OCI-LY7 (cell line): ENCODE measurements around the gene CMTM8. TPM values are rescaled to one million over a fixed set of nuclear protein-coding genes. Genes with fewer than 3 reads are reported as not detected.

ENCODE experiments used
- BruUV-seq: library from RNA; stranded (reverse); fragments of 400-500 nt; replicated peaks from 2 replicates; lab custom pipeline; 2021; lab: Mats Ljungman, UMichigan
- CTCF ChIA-PET: fragments of 300-600 bp; sonication (Branson Sonifier 250); formaldehyde crosslinking; loops from one replicate; lab custom pipeline; 2022; ENCODE audit warnings: antibody characterized with exemption; ENCODE audit not compliant: unreplicated experiment; lab: Charles Lee
- POLR2A ChIA-PET: fragments of 300-600 bp; sonication (Branson Sonifier 250); formaldehyde crosslinking; loops from one replicate; lab custom pipeline; 2022; ENCODE audit warnings: antibody characterized with exemption; lab: Charles Lee
- DNase-seq: peaks from one replicate; pipeline ENCODE4 v3.0.0-alpha.2; 2015; ENCODE audit warnings: low spot score
- H2AFZ ChIP-seq: fragments of 200-600 bp; sonication (generic), shearing (Covaris generic); 2 replicates; pipeline ENCODE4 v1.6.1; 2014; ENCODE audit warnings: mild to moderate bottlenecking, antibody characterized with exemption, low read length, moderate library complexity
- H3K27ac ChIP-seq: fragments of 200-600 bp; sonication (generic); 2 replicates; pipeline ENCODE4 v1.5.1; 2014; ENCODE audit warnings: mixed run types, low read depth, mild to moderate bottlenecking, moderate library complexity, low read length, inconsistent platforms; ENCODE audit not compliant: poor library complexity, severe bottlenecking
- H3K36me3 ChIP-seq: fragments of 200-600 bp; sonication (generic); 2 replicates; pipeline ENCODE4 v1.6.1; 2014; ENCODE audit warnings: mild to moderate bottlenecking, antibody characterized with exemption, low read length, moderate library complexity, mixed read lengths; ENCODE audit not compliant: insufficient read depth
- H3K4me1 ChIP-seq: fragments of 200-600 bp; sonication (generic); 2 replicates; pipeline ENCODE4 v1.5.1; 2014; ENCODE audit warnings: mild to moderate bottlenecking, low read length; ENCODE audit not compliant: insufficient read depth, poor library complexity, severe bottlenecking
- H3K4me2 ChIP-seq: fragments of 200-600 bp; sonication (generic); 2 replicates; pipeline ENCODE4 v1.6.1; 2014; ENCODE audit warnings: mild to moderate bottlenecking, low read length
- H3K4me3 ChIP-seq: fragments of 200-600 bp; sonication (generic); 2 replicates; pipeline ENCODE4 v1.5.1; 2014; ENCODE audit warnings: mild to moderate bottlenecking, low read depth, low read length; ENCODE audit not compliant: poor library complexity, severe bottlenecking
- H3K79me2 ChIP-seq: fragments of 200-600 bp; sonication (generic); 2 replicates; pipeline ENCODE4 v1.6.1; 2016; ENCODE audit warnings: low read depth, mild to moderate bottlenecking, low read length, moderate library complexity, mixed read lengths; ENCODE audit not compliant: insufficient read depth
- H3K9me2 ChIP-seq: fragments of 200-600 bp; sonication (generic); 2 replicates; pipeline ENCODE4 v1.6.1; 2016; ENCODE audit warnings: mild to moderate bottlenecking, low read length, mixed read lengths; ENCODE audit not compliant: insufficient read depth
- H3K9me3 ChIP-seq: fragments of 200-600 bp; sonication (generic); 2 replicates; pipeline ENCODE4 v1.6.1; 2014; ENCODE audit warnings: mild to moderate bottlenecking, mixed run types, low read length, mixed read lengths
- H4K20me1 ChIP-seq: fragments of 200-600 bp; sonication (generic); 2 replicates; pipeline ENCODE4 v1.6.1; 2014; ENCODE audit warnings: mild to moderate bottlenecking, antibody characterized with exemption, low read length, moderate library complexity, mixed read lengths; ENCODE audit not compliant: insufficient read depth
- EZH2phosphoT487 ChIP-seq: fragments of 200-600 bp; sonication (generic); IDR thresholded peaks from 2 replicates; pipeline ENCODE4 v1.6.1; 2018; ENCODE audit warnings: low read depth, borderline replicate concordance, mild to moderate bottlenecking, mixed run types, antibody characterized with exemption, low read length, moderate library complexity, mixed read lengths
- intact Hi-C: fragments of 100-400 bp; cut with micrococcal nuclease; formaldehyde crosslinking; loops from one replicate; pipeline ENCODE4 v1.10.0; 2022; ENCODE audit not compliant: unreplicated experiment
- total RNA-seq, 2 experiments: library from RNA; depleted of rRNA in 1 of 2; stranded (reverse); fragments of >200 nt in 1 of 2; shearing (Covaris generic) in 1 of 2; gene quantifications; 2 replicates each; pipeline ENCODE4 v1.2.3, GENCODE V29; 2014 to 2022
- TF ChIP-seq, protein P1 (sequence below): fragments of 200-600 bp; sonication (generic); conservative IDR thresholded peaks from 2 replicates; pipeline ENCODE4 v1.5.1; 2014; ENCODE audit warnings: mild to moderate bottlenecking, antibody characterized with exemption, low read length, moderate library complexity, mixed read lengths

Gene CMTM8
- total RNA-seq, 2 experiments from 2014 or later, result 1.5 to 3.0 TPM

DNA sequence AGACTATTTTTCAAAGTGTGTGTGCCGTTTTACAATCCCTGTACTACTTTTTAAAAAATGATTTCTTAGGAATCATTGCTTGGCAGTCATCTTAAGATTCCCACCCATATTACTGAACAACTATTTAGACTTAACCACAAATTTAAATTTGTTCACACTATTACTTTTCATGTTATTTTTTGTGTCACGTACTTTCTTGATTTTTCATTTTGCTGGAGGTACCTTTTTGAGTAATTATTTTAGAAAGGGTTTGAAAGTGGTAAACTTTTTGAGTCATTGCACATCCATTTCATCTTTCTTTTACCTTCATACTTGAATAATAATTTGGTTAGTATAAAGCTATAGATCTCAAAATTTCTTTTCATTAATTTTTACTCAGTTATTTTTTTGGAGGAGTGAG lies 16.9 kb downstream of the CMTM8 start:
- no peaks in the 10 kb centered on the region for H4K20me1 ChIP-seq
- POLR2A ChIA-PET, result no interaction called here
- CTCF ChIA-PET, result no interaction called here
- no peak for DNase-seq
- TF ChIP-seq, protein P1, sequence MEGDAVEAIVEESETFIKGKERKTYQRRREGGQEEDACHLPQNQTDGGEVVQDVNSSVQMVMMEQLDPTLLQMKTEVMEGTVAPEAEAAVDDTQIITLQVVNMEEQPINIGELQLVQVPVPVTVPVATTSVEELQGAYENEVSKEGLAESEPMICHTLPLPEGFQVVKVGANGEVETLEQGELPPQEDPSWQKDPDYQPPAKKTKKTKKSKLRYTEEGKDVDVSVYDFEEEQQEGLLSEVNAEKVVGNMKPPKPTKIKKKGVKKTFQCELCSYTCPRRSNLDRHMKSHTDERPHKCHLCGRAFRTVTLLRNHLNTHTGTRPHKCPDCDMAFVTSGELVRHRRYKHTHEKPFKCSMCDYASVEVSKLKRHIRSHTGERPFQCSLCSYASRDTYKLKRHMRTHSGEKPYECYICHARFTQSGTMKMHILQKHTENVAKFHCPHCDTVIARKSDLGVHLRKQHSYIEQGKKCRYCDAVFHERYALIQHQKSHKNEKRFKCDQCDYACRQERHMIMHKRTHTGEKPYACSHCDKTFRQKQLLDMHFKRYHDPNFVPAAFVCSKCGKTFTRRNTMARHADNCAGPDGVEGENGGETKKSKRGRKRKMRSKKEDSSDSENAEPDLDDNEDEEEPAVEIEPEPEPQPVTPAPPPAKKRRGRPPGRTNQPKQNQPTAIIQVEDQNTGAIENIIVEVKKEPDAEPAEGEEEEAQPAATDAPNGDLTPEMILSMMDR, result no peak
- no peak for TF ChIP-seq EZH2phosphoT487
- H2AFZ ChIP-seq, result no peak overlapping the region
- no peak overlapping the region for H3K27ac ChIP-seq
- H3K9me2 ChIP-seq, result no peaks in the 10 kb centered on the region
- no TSS peak for BruUV-seq
- no peaks in the 10 kb centered on the region for H3K36me3 ChIP-seq
- H3K4me3 ChIP-seq, result no peak overlapping the region
- no peaks in the 10 kb centered on the region for H3K4me1 ChIP-seq
- peaks cover 11% of the 10 kb centered on the region; the same call in 1 of the 2 replicates for H3K9me3 ChIP-seq
- no peak overlapping the region for H3K4me2 ChIP-seq
- no peaks in the 10 kb centered on the region; the same call in 1 of the 2 replicates for H3K79me2 ChIP-seq
- intact Hi-C loops, result no loop called here

DNA sequence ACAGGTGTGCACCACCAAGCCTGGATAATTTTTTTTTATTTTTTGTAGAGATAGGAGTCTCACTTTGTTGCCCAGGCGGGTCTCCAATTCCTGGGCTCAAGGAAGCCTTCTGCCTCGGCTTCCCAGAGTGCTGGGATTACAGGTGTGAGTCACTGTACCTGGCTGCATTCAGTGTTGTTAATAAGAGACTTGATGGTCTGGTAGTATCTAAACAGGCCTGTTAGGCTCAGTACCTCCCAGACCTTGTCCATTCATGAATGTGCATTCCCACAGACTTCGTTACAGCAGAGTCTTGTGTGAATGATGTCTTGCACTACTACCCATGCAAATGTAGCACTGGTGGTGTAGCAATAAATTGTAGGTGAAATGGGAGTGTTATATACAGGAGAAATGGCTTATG lies 17.7 kb downstream of the CMTM8 start:
- TF ChIP-seq EZH2phosphoT487, result no peak
- TF ChIP-seq, protein P1, result no peak
- Histone ChIP-seq H4K20me1 (no peaks in the 10 kb centered on the region), H3K4me1 (no peaks in the 10 kb centered on the region), H3K9me3 (peaks cover 11% of the 10 kb centered on the region; the same call in 1 of the 2 replicates), H3K27ac (no peak overlapping the region), H3K4me3 (no peak overlapping the region), H3K9me2 (no peaks in the 10 kb centered on the region), H3K4me2 (no peak overlapping the region), H3K79me2 (no peaks in the 10 kb centered on the region; the same call in 1 of the 2 replicates), H2AFZ (no peak overlapping the region), H3K36me3 (no peaks in the 10 kb centered on the region)
- BruUV-seq, result no TSS peak
- POLR2A ChIA-PET, result no interaction called here
- CTCF ChIA-PET, result no interaction called here
- no peak for DNase-seq
- intact Hi-C loops, result no loop called here

DNA sequence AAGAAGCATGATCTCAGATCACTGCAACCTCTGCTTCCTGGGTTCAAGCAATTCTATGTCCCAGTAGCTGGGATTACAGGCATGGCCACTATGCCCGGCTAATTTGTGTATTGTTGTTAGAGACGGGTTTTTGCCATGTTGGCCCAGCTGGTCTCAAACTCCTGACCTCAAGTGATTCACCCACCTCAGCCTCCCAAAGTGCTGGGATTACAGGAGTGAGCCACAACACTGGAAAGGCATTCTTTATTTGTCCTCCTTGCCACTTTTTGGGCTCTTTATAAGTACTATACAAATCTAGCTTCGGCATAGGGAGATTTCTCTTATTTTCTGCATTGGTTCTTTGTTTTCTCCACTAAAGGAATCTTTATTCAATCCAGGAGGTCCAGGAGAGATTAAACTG lies 18.6 kb downstream of the CMTM8 start:
- ChIA-PET POLR2A (no interaction called here), CTCF (no interaction called here)
- DNase-seq, result no peak
- Histone ChIP-seq H3K4me1 (no peaks in the 10 kb centered on the region), H3K79me2 (no peaks in the 10 kb centered on the region; the same call in 1 of the 2 replicates), H2AFZ (no peak overlapping the region), H3K36me3 (no peaks in the 10 kb centered on the region), H3K9me3 (peaks cover 11% of the 10 kb centered on the region; the same call in 1 of the 2 replicates), H3K4me3 (no peak overlapping the region), H3K4me2 (no peak overlapping the region), H3K27ac (no peak overlapping the region), H4K20me1 (no peaks in the 10 kb centered on the region), H3K9me2 (no peaks in the 10 kb centered on the region)
- TF ChIP-seq, protein P1, result no peak
- no peak for TF ChIP-seq EZH2phosphoT487
- intact Hi-C loops, result no loop called here
- no TSS peak for BruUV-seq
